EL (cell line): ENCODE results near the gene TRAF6.
"Not testable (repeated sequence)": the region's sequence is repeated elsewhere in the genome, so short reads cannot be mapped to it uniquely, and the experiment has no call there.

Experiments
- DNase-seq: peaks from one replicate; pipeline ENCODE4 v3.0.0-alpha.2; 2016

Gene TRAF6, protein sequence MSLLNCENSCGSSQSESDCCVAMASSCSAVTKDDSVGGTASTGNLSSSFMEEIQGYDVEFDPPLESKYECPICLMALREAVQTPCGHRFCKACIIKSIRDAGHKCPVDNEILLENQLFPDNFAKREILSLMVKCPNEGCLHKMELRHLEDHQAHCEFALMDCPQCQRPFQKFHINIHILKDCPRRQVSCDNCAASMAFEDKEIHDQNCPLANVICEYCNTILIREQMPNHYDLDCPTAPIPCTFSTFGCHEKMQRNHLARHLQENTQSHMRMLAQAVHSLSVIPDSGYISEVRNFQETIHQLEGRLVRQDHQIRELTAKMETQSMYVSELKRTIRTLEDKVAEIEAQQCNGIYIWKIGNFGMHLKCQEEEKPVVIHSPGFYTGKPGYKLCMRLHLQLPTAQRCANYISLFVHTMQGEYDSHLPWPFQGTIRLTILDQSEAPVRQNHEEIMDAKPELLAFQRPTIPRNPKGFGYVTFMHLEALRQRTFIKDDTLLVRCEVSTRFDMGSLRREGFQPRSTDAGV

DNA sequence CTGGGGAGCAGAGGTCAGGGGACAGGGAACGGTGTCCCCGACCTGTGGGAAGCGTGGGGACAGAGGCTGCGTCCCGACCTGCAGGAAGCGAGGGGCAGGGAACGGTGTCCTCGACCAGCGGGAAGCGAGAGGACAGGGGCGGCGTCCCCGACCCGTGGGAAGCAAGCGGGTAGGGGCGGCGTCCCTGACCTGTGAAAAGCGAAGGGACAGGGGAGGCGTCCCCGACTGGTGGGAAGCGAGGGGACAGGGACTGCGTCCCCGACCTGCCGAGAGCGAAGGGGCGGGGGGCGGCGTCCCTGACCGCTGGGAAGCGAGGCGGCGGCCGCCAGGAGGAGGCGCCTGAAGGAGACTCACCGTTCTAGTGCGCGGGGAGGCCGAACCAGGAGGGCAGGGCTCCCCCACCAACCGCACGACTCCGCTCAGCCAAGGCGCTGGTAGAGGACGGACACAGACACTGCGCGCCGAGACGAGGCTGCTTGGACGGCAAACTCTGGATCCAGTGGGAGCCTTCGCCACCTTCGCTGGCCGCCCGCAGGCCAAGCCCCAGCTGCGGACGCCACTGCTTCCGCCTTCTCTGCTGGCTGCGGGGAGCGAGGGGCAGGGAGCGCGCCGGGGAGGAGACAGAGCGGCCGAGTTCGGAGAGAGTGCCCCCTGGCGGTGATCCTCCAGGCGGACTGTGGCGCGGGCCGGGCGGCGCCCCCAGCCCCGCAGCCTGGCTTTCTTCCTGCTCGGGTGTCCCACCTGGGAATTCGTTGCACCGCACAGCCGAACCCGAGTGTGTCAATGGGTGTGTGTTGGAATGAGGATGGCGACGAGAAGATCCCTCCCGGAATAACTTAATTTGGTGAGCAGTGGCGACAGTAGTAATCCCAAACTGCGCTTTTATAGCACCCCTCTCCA is at the start of gene TRAF6:
TRAF6 (minus strand) TSS at position 579 of the 900 bp plus-strand sequence. CDS start 8,757 bp downstream, outside the sequence.
- DNase-seq: peak; percentile 85

DNA sequence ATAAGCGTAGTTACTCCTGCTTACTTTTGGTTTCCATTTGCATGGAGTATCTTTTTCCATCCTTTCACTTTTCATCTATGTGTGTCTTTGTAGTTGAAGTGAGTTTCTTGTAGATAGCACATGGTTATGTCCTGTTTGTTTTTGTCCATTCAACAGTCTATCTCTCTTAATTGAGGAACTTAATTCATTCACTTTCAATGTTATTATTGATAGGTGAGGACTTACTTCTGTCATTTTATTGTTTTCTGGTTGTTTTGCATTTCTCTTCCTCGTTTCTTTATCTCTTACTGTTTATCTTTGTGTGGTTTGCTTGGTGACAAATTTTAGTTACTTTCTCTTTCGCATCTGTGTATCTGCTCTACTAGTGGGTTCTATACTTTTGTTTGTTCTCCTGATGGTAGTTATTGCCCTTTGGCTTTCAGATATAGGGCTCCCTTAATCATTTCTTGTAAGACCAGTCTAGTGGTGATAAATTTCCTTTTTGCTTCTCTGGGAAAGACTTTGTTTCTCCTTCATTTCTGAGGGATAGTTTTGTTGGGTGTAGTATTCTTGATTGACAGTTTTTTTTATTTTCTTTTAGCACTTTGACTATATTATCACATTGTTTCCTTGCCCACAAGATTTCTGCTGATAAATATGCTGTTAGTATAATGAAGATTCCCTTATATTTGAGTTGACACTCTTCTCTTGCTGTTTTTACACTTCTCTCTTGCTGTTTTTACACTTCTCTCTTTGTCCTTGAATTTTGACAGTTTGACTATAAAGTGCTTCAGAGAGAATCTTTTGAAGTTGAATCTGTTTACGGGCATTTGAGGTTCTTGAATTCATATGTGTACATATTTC is 48.7 kb upstream of the TRAF6 start:
- no peak for DNase-seq

DNA sequence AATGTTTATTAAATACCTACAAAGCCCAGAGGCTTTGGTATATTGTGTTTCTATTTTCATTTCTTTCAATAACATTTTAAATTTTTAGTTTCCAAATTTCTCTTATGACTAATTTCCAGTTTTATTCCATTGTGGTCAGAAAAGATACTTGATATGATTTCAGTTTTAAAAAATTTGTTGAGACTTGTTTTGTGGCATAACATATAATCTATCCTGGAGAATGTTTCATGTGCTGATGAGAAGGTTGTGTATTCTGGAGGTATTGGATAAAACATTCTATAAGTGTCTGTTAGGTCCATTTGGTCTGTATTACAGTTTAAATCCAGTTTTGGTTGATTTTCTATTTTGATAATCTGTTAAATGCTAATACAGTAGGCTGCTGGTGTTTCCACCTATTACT is 47.9 kb upstream of the TRAF6 start:
- DNase-seq: no peak

DNA sequence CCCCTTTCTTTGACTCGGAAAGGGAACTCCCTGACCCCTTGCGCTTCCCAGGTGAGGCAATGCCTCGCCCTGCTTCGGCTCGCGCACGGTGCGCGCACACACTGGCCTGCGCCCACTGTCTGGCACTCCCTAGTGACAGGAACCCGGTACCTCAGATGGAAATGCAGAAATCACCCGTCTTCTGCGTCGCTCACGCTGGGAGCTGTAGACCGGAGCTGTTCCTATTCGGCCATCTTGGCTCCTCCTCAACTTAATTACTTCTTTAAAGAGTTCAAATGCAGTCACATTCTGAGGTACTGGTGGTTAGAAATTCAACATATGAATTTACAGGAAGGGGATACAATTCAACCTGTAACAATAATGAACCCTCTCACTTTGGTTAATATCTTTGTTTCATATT is 47.3 kb upstream of the TRAF6 start:
- DNase-seq: not testable (repeated sequence)

DNA sequence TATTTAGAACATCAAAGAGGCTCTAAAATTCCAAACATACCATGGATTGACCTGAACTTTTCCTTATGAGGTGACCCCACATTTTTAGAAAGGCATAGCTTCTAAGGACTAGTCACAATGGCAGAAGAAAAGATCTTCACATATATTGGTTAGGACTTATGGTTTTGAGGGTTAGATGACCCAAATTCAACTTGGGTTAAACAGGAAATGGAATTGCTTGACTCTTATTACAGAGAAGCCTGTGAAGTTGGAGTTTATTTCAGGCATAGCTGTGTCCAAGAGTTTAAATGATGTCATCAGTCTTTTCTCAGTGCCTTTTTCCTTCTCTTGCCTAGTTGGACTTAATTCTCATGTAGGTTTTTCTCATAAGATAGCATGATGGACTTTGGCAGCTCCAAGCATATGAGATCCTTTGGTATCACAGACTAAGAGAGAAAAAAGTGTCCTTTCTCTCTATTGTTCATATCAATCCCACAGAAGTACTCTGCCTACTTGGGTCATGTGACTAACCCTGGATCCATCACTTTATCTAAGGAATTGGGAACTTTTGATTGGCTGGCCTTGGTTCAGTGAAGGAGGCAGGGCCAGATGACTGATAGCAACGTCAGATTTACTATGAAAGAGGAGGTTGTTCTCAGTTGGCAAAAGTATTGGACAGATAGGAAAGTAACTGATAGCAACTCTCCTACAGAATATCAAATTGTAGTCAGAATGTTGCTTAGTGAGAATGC is 40.5 kb upstream of the TRAF6 start:
- no peak for DNase-seq

DNA sequence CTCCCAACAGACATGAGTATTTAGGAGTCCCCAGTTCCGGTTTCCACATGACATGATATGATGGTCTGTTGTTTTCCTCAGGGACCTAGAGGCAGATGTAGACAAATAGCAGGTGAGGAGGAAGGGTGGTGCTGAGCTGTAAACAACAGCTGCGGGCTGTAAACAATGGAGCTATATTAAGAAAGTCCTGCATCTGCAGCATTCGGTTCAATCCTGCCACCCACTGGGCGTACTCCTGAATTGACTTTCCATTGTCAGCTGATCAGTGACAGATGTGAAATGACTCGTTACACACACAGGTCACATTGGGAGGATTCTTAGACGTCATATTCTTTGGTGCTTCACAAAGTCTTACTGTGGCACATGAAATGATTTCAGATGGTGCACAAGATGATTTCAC is 30.9 kb upstream of the TRAF6 start:
- peak; percentile 20 for DNase-seq

DNA sequence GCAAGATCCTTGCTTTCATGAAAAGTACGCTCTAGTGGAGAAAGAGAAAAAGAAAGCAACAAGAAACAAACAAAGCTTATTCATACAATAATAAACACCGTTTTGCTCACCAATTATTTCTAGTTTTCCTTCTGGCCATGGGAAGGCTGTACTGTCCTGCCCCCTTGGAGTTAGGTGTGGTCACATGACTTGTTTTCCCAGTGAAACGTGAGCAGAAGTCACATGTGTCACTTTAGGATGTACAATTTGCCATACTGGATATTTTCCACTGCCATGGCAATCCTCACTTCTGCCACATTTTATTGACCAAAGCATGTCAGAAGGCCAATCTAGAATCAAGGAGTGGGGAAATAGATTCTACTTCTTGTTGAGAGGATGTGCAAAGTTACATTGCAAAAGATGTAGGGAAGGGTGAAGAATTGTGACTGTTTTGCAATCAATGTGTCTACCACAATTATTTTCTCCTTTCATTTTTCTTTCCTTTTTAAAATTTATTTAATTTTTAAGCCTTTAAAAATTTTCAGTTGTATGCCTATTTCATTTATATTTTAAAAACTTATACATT is 24.3 kb upstream of the TRAF6 start:
- no peak for DNase-seq

DNA sequence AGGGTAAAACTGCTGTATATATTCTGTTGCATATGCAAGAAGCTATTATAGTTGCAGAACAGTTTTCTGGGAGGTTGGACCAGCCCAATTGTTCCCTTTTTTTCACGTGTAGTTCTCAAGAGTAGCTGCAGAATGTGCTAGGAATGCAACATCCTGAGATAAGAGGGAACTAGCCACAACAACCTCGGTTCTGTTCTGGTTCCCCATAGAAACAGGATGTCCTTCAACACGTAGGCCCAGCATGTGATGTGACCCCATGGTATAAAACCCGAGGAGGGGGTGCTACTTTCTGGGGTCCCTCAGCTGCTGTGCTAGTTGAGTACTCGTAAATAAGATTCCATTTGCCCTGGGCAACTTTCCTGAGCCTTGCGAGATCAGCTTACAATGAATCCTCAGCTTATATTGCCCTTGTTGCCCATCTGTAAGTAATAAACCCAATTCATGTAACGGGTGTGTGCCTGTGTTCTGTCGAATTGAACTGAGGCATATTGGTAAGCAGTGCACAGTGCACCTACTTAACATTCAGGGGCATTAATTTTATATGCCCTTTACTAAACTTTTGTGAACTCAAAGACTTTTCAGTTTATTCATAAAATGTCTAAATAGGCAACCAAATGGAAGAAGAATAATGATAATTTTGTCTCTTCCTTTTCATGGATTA is 23.0 kb upstream of the TRAF6 start:
- DNase-seq: no peak

DNA sequence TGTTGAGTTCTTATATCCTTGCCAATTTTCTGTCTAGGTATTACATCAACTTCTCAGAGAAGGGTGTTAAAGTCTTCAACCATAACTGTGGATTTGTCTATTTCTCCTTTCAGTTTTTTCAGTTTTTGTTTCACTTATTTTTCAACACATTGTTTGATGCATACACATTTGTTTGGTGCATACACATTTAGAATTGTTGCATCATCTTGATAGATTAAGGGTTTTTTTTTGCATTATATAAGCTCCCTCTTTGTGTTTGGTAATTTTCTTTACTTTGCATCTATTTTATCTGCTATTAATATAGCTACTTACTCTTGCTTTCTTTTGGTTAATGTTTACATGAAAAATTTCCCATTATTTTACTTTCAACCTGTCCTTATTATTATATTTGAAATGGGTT is 20.8 kb upstream of the TRAF6 start:
- DNase-seq: no peak

DNA sequence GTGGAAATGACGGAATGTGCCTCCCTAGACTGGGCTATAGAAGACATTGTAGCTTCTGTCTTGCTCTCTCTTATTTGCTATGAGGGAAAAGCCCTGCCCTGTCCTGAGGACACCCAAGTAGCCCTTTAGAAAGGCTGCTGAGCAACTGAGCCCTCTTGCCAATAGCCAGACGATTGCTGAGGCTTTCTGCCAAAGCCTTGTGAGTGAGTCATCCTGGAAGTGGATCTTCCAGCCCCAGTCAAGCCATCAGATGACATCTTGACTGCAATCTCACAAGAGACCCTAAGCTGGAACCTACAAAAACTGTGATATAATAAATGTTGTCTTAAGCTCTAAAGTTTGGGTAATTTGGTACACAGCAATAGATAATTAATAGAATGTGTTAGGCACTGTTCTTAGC is 3.9 kb upstream of the TRAF6 start:
- no peak for DNase-seq

DNA sequence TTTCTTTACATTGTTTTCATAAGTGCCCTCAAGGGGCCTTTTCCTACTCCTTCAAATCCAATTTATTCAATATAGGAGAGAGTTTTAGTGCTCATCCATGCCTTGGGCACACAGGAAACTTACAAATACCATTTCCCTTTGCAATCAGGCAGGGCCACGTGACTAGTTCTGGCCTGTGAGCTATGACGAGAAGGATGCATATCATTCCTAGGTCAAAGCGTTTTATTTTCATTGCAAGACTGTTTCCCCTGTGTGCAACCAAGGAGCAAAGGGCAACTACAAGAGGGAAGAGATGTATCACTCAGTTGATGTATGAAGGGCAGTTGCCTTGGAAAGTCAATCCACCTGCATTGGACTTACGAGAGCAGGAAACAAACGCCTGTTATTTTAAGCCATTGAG is 1.9 kb upstream of the TRAF6 start:
- peak; percentile 53 for DNase-seq

DNA sequence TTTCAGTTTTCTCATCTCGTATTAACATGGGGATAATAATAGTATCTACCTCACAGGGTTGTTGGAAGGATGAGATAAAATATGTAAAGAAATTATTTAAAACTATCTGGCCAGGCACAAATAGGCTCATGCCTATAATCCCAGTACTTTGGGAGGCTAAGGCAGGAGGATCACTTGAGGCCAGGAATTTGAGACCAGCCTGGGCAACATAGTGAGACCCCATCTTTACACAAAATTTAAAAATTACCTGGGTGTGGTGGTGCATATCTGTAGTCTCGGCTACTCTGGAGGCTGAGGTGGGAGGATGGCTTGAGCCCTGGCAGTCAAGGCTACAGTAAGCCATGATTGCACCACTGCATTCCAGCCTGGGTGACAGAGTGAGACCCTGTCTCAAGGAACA is 990 bp upstream of the TRAF6 start:
- not testable (repeated sequence) for DNase-seq

DNA sequence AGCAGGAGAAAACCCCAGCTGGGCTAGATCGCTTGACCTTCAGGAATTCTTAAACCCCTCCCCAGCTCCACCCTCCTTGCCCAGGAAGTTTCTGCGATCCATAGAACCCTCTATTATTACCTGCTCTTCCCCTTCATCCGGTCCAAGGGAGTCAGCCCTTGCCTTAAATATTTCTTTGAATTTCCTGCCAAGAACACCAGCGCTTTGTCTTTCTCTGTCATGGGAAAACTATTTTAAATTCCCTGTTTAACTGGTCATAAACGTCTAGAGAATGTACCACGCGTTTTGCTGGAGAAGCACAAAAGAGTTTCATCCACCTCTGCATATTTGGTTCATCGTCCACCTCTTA is 496 bp upstream of the TRAF6 start:
- peak; percentile 52 for DNase-seq

DNA sequence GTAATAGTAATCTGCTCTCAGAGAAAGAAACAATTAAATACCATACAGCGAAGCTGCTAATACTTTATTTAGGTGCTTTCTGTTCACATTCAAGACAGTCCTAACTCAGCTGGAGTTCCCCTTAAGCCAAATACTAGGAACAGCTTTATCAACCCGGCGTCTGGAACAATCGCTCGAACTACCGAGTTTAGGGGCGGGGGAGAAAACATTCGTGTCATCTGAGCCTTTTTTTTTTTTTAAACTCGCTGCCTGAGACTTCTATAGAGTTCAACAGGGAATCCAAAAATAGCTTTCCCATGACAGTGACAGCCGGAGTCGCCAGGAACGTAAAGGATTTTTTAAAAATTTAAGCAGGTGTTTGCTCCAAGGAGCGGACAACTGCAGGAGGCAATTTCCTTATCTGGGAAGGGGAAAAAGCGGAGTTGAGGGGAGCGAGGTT is 852 bp downstream of the TRAF6 start:
- DNase-seq: peak; percentile 37

DNA sequence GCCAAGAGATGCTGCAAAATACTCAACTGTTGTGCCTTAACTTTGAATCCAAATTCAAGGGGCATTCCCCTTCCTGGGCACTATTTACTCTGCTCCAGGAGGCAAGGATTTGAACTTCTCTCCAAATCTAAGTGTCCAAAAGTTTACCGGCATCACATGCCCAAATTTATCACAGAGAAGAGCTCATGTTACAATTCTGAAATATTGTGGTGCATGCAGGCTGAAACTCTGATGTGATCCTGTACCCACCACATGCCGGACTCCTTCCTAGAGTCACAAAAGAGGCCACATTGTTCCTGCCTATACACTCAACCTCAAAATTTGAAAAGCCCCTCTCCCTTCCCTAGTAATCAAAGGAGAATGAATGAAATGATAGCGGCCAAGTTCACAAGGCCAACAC is 1.3 kb downstream of the TRAF6 start:
- no peak for DNase-seq

DNA sequence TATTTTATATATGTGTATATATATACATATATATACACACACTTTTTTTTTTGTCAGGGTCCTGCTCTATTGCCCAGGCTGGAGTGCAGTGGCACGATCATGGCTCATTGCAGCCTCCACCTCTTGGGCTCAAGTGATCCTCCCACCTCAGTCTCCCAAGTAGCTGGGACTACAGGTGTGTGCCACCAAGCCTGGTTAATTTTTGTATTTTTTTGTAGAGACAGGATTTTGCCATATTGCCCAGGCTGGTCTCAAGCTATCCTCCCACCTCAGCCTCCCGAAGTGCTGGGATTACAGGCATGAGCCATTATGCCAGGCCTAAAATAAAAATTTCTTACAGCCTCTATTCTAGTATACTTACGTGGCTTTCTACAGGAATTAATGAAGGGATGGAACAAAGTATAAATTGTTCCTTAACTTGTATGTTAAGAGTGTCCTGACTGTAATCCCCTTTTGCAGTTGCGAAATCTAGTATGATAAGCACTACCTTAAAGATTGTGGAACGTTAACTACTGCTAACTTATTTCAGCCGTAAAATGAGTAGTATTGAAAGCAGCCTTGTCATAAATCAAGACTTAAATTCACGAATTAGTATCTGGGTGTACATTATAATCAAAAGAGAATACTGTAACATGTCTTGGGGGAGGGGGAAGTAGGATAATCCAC is 2.1 kb downstream of the TRAF6 start:
- no peak for DNase-seq

DNA sequence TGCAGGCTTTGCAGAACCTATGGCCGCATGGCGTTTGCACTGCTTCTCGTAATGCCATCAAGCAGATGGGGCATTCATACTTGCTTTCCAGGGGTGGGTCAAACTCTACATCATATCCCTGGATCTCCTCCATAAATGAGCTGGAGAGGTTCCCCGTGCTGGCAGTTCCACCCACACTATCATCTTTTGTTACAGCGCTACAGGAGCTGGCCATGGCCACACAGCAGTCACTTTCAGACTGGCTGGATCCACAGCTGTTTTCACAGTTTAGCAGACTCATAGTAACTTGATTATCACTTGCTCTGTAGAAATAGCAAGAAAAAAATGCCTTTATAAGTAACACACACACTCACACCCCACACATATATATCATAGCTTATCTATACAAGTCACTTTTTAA is 8.8 kb downstream of the TRAF6 start:
- DNase-seq: no peak

DNA sequence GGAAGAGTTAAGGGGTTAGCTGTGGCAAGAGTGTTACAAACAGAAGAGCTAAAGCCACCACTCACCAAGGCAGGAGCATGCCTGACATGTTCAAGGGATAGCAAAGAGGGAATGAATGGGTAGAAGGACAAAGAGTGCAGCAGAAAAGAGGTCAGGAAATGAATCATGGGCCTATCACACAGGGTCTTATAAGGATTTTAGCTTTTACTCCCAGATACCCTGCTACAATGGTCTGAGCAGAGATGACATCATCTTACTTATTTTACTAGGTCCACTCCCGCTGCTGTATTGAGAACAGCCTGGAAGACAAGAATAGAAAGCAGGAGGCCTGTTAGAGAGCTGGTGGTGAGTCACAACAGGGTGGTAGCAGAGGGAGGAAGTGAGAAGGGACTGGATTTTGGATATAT is 9.8 kb downstream of the TRAF6 start:
- peak; percentile 95 for DNase-seq

DNA sequence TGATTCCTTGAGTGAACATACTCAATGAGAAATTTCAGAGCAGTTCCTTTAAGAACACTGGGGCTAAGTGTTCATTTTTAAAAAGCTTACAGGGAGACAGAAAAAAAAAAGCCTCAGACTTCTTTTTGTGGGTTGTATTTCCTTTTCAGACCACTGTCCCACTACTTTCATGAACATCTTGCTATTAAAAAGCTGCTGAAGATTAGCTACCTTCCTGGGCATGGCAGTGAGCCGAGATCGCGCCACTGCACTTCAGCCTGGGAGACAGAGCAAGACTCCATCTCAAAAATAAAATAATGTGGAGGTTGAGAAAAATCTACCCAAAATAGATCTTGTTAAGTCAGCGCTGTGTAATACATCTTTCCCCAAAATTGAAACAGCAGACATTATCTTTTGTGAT is 10.8 kb downstream of the TRAF6 start:
- no peak for DNase-seq

DNA sequence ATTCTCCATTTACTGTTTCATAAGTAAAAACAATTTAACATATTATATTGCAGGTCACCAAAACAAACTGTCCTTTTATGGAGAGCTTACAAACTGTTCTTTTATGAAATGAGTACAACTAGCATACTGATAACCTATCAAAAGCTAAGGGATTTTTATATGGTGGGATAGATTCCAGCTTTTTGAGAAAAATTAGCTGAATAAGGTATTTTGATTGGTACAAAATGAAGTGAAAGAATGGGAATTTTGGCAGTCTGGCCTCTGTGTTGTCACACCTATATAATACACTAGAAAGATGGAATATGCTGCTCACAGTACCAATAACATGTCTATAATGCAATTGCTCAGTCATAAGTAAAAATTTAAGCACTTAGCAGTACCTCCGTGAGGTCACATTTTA is 11.4 kb downstream of the TRAF6 start:
- DNase-seq: no peak

DNA sequence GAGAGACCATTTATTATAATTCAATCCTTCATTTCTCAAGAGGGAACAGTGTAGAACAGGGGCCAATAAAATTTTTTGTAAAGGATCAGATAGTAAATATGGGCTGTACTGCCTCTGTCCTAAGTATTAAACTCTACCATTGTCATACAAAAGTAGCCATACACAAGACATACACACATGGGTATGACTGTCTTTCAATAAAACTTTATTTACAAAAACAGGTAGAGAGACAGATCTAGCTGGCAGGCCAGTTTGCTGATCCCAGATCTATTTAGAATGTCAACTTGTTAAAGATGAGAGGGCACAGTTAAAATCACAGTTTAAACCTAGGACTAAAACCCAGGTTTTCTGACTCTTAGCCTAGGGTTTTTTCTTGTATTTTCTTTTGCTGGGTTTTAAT is 16.7 kb downstream of the TRAF6 start:
- no peak for DNase-seq
